AG20443 (cell line): ENCODE data around the gene SLC25A2.
"Not testable (repeated sequence)": the region's sequence is repeated elsewhere in the genome, so short reads cannot be mapped to it uniquely, and the experiment has no call there.

ENCODE experiments used
- DNase-seq: peaks from one replicate; pipeline ENCODE4 v3.0.0; 2012; ENCODE audit warnings: low spot score, mixed read lengths

SLC25A2 gene

GRCh38 chr5:141303756-141304155 lies at the start of gene SLC25A2:
Gene SLC25A2, minus strand, starts transcription at chr5:141304049. Its CDS starts 184 bp downstream, at chr5:141303865.
- DNase-seq = no peak

- no peak for DNase-seq
These were observed 47.7 kb upstream of the SLC25A2 start for GRCh38 chr5:141351591-141351990.

- peak; percentile 81 for DNase-seq
These were observed 46.2 kb upstream of the SLC25A2 start, which contains the start of gene PCDHGB1 for GRCh38 chr5:141349917-141350619. Gene PCDHGB1, plus strand, starts transcription at chr5:141350099. Its CDS starts 162 bp downstream, at chr5:141350261.

- DNase-seq = not testable (repeated sequence)
These were observed 42.2 kb upstream of the SLC25A2 start for GRCh38 chr5:141346017-141346416.

- DNase-seq = no peak
These were observed 41.5 kb upstream of the SLC25A2 start for GRCh38 chr5:141345327-141345726.

GRCh38 chr5:141343953-141344463 lies 40.2 kb upstream of the SLC25A2 start:
- no peak for DNase-seq

- no peak for DNase-seq
These were observed 39.5 kb upstream of the SLC25A2 start, which contains the start of gene PCDHGA3 for GRCh38 chr5:141343242-141343952. Gene PCDHGA3, plus strand, starts transcription at chr5:141343829. Its CDS starts 205 bp downstream, at chr5:141344034.

- no peak for DNase-seq
These were observed 38.9 kb upstream of the SLC25A2 start for GRCh38 chr5:141342773-141343172.

- DNase-seq = not testable (repeated sequence)
These were observed 37.0 kb upstream of the SLC25A2 start for GRCh38 chr5:141340781-141341354.

GRCh38 chr5:141338538-141339306 lies 34.9 kb upstream of the SLC25A2 start, which contains the start of gene PCDHGA2:
Gene PCDHGA2, plus strand, starts transcription at chr5:141338760.
- peak; percentile 55 for DNase-seq

- not testable (repeated sequence) for DNase-seq
These were observed 28.7 kb upstream of the SLC25A2 start for GRCh38 chr5:141332571-141332970.

GRCh38 chr5:141330299-141331080 lies 26.6 kb upstream of the SLC25A2 start, which contains the start of gene PCDHGA1:
Gene PCDHGA1, plus strand, starts transcription at chr5:141330514.
- DNase-seq = peak; percentile 61

GRCh38 chr5:141328231-141328630 lies 24.4 kb upstream of the SLC25A2 start:
- DNase-seq = no peak

GRCh38 chr5:141326088-141326854 lies 22.4 kb upstream of the SLC25A2 start:
- DNase-seq = peak; percentile 88

- no peak for DNase-seq
These were observed 18.4 kb upstream of the SLC25A2 start for GRCh38 chr5:141322261-141322660.

- DNase-seq = peak; percentile 98
These were observed 16.6 kb upstream of the SLC25A2 start, which contains the start of gene TAF7 for GRCh38 chr5:141320225-141321169. Gene TAF7, minus strand, starts transcription at chr5:141320784. Its CDS starts 740 bp downstream, at chr5:141320044.

- DNase-seq = no peak
These were observed 15.8 kb upstream of the SLC25A2 start for GRCh38 chr5:141319699-141320098.

- no peak for DNase-seq
These were observed 15.4 kb upstream of the SLC25A2 start for GRCh38 chr5:141319202-141319601.

GRCh38 chr5:141316963-141317362 lies 13.1 kb upstream of the SLC25A2 start:
- DNase-seq = not testable (repeated sequence)
